ENCODE data around the gene LY9.
"Not testable (repeated sequence)": the region's sequence is repeated elsewhere in the genome, so short reads cannot be mapped to it uniquely, and the experiment has no call there.

Gene LY9

DNA sequence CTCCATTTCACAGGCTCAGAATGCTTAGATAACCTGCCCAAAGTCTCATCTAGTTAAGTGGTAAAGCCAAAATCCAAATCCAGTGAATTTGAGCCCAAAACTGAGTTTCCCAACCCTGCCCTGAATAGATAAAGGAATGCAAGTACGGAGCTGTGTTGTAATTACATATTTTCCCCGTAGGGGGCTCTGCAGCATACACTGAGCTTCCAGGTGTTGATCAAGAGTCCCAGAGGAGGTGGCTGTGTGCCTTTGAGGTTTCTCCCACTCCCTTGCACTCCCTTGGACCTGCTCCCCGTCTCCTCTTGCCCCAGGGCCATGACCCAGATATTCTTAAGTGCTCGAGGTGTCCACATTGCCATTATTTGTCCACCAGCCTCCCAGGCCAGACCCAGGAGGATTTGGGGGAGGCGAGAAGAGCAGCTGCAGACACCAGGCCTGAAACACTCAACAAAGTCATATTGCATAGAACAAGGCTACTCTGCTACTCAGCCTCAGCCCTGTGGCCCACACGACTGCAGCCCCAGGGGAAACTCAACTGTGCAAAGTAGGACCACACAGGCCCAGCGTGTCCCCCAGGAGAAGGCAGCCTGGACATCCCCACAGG lies 18.4 kb upstream of the LY9 start:
- Histone ChIP-seq H3K4me1 (ENCODE audit: control insufficient read depth, insufficient read depth, low read length) (no peaks in the 10 kb centered on the region), H3K9me3 (ENCODE audit: control insufficient read depth, insufficient read depth, low read length) (peaks cover 4% of the 10 kb centered on the region)

GRCh38 chr1:160778976-160779375 lies 17.0 kb upstream of the LY9 start:
- H3K9me3 ChIP-seq (ENCODE audit: control insufficient read depth, insufficient read depth, low read length): peaks cover 4% of the 10 kb centered on the region

More for the DNA sequence above, 18.4 kb upstream of the LY9 start:
- Histone ChIP-seq H3K4me3 (ENCODE audit: low read depth, low read length) (no peak overlapping the region), H3K36me3 (ENCODE audit: control insufficient read depth, insufficient read depth, low read length) (no peaks in the 10 kb centered on the region), H3K27me3 (ENCODE audit: control insufficient read depth, insufficient read depth, low read length) (no peaks in the 10 kb centered on the region), H3K9ac (ENCODE audit: low read depth, low read length) (no peak overlapping the region)

GRCh38 chr1:160779626-160780397 lies 16.2 kb upstream of the LY9 start:
- no peaks in the 10 kb centered on the region for H3K27me3 ChIP-seq (ENCODE audit: control insufficient read depth, insufficient read depth, low read length)
- no peaks in the 10 kb centered on the region for H3K4me1 ChIP-seq (ENCODE audit: control insufficient read depth, insufficient read depth, low read length)
- no peak overlapping the region for H3K4me3 ChIP-seq (ENCODE audit: low read depth, low read length)
- H3K36me3 ChIP-seq (ENCODE audit: control insufficient read depth, insufficient read depth, low read length): no peaks in the 10 kb centered on the region
- H3K9me3 ChIP-seq (ENCODE audit: control insufficient read depth, insufficient read depth, low read length): peaks cover 4% of the 10 kb centered on the region
- H3K9ac ChIP-seq (ENCODE audit: low read depth, low read length): no peak overlapping the region

More at GRCh38 chr1:160778976-160779375, 17.0 kb upstream of the LY9 start:
- no peaks in the 10 kb centered on the region for H3K4me1 ChIP-seq (ENCODE audit: control insufficient read depth, insufficient read depth, low read length)
- H3K4me3 ChIP-seq (ENCODE audit: low read depth, low read length): no peak overlapping the region
- no peak overlapping the region for H3K9ac ChIP-seq (ENCODE audit: low read depth, low read length)
- no peaks in the 10 kb centered on the region for H3K36me3 ChIP-seq (ENCODE audit: control insufficient read depth, insufficient read depth, low read length)
- H3K27me3 ChIP-seq (ENCODE audit: control insufficient read depth, insufficient read depth, low read length): no peaks in the 10 kb centered on the region

DNA sequence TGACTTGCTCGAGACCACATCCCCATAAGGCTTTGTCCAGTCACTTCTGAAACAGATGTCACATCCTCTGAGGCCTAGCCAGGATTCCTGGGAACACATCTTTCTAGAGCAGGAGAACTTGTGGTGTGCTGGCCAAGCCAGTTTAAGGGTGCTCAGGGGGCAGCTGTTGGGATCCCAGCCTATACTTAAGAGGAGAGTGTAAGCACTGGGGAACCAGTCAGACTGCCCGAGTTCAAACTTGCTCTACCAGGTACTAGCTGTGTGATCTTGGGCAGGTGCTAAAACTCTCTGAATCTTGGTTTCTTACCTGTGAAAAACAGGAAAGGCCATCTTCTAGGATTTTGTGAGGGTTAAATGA lies 15.6 kb upstream of the LY9 start:
- Histone ChIP-seq H3K4me3 (ENCODE audit: low read depth, low read length) (no peak overlapping the region), H3K36me3 (ENCODE audit: control insufficient read depth, insufficient read depth, low read length) (no peaks in the 10 kb centered on the region), H3K9ac (ENCODE audit: low read depth, low read length) (no peak overlapping the region), H3K27me3 (ENCODE audit: control insufficient read depth, insufficient read depth, low read length) (no peaks in the 10 kb centered on the region), H3K9me3 (ENCODE audit: control insufficient read depth, insufficient read depth, low read length) (peaks cover 4% of the 10 kb centered on the region), H3K4me1 (ENCODE audit: control insufficient read depth, insufficient read depth, low read length) (no peaks in the 10 kb centered on the region)

GRCh38 chr1:160781186-160781766 lies 14.7 kb upstream of the LY9 start:
- H3K27me3 ChIP-seq (ENCODE audit: control insufficient read depth, insufficient read depth, low read length): no peaks in the 10 kb centered on the region
- no peak overlapping the region for H3K4me3 ChIP-seq (ENCODE audit: low read depth, low read length)
- H3K9me3 ChIP-seq (ENCODE audit: control insufficient read depth, insufficient read depth, low read length): peaks cover 4% of the 10 kb centered on the region
- H3K4me1 ChIP-seq (ENCODE audit: control insufficient read depth, insufficient read depth, low read length): no peaks in the 10 kb centered on the region
- no peak overlapping the region for H3K9ac ChIP-seq (ENCODE audit: low read depth, low read length)
- no peaks in the 10 kb centered on the region for H3K36me3 ChIP-seq (ENCODE audit: control insufficient read depth, insufficient read depth, low read length)

DNA sequence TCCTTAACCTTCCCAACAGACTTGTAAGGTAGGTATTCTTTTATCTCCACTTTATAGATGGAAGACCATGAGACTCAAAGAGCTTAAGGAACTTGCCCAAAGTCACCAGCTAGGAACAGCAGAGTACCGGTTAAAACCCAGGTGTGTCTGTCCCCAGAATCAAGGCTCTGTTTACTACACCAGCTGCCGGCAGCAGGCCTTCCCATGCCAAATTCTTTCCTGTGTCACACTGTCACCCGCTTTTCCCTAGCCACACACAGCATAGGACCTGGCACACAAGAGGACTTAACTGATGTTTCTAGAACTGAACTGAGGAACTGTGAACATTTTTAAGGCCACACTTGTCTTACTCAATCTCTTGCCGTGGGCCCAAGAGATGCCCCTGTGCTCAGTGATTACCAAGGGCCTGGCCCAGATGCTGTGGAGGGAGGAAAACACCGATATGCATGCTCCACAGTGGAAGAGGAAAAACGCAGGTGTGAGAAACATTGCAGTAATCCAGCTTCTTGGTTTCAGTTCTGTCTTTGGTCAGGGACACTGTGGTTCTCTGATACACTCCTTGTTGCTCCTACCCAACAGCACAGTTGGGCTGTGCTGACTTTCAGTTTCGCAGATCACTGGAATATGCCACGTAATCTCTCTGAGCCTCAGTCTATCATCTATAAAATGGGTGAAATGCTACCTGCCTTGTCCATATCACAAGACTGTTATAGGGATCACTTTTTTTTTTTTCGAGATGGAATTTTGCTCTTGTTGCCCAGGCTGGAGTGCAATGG lies 13.9 kb upstream of the LY9 start:
- H3K27me3 ChIP-seq (ENCODE audit: control insufficient read depth, insufficient read depth, low read length): no peaks in the 10 kb centered on the region
- H3K4me3 ChIP-seq (ENCODE audit: low read depth, low read length): no peak overlapping the region
- H3K9ac ChIP-seq (ENCODE audit: low read depth, low read length): no peak overlapping the region
- H3K9me3 ChIP-seq (ENCODE audit: control insufficient read depth, insufficient read depth, low read length): peaks cover 4% of the 10 kb centered on the region
- H3K36me3 ChIP-seq (ENCODE audit: control insufficient read depth, insufficient read depth, low read length): no peaks in the 10 kb centered on the region
- no peaks in the 10 kb centered on the region for H3K4me1 ChIP-seq (ENCODE audit: control insufficient read depth, insufficient read depth, low read length)

GRCh38 chr1:160782988-160783765 lies 12.8 kb upstream of the LY9 start:
- H3K4me3 ChIP-seq (ENCODE audit: low read depth, low read length); H3K9me3 ChIP-seq (ENCODE audit: control insufficient read depth, insufficient read depth, low read length); H3K4me1 ChIP-seq (ENCODE audit: control insufficient read depth, insufficient read depth, low read length); H3K36me3 ChIP-seq (ENCODE audit: control insufficient read depth, insufficient read depth, low read length); H3K27me3 ChIP-seq (ENCODE audit: control insufficient read depth, insufficient read depth, low read length); H3K9ac ChIP-seq (ENCODE audit: low read depth, low read length): not testable (repeated sequence)

- no peak overlapping the region for H3K4me3 ChIP-seq (ENCODE audit: low read depth, low read length)
- H3K36me3 ChIP-seq (ENCODE audit: control insufficient read depth, insufficient read depth, low read length): no peaks in the 10 kb centered on the region
- no peaks in the 10 kb centered on the region for H3K4me1 ChIP-seq (ENCODE audit: control insufficient read depth, insufficient read depth, low read length)
- H3K9ac ChIP-seq (ENCODE audit: low read depth, low read length): no peak overlapping the region
- H3K9me3 ChIP-seq (ENCODE audit: control insufficient read depth, insufficient read depth, low read length): no peaks in the 10 kb centered on the region
- H3K27me3 ChIP-seq (ENCODE audit: control insufficient read depth, insufficient read depth, low read length): no peaks in the 10 kb centered on the region
Measured at GRCh38 chr1:160789051-160789701, 6.8 kb upstream of the LY9 start.

DNA sequence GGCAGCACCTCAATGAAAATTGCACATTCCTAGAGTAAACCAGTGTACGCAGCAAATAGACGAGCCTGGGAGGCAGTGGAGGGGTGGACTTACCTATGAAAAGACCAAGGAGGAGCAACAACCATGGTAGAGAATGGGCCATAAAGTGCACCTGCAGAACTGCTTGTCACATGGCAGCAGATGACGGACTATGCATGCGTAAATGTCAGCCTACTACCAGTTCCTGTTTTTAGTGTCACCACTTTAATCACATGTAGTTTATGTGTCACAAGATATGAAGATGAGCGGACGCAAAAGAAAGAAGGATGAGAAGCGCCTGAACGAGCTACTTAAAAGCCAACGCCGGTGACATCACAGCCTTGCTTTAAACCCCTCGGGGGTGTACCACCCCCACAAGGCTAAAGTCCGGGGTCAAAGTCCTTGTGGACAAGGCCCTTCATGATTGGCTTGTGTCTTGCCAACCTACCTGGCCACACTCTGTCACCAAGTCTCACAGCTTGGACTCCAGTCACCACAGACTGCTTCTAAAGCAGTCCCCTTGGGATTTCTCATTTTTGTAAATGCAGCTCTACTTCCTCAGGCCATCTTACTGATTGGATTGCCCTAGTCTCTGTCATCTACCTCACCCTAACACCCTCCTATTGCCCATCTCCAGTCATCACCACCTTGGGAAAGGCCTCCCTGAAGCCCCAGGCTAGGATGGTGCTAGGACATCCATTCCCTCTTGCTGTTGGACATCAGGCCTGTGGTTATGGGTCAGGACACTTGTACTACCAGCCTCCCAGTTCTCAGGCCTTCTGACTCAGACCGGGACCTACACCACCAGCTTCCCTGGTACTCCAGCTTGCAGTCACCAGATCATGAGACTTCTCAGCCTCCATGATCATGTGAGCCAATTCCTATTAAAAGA lies 6.0 kb upstream of the LY9 start:
- H3K4me1 ChIP-seq (ENCODE audit: control insufficient read depth, insufficient read depth, low read length): no peaks in the 10 kb centered on the region
- H3K4me3 ChIP-seq (ENCODE audit: low read depth, low read length): no peak overlapping the region
- H3K36me3 ChIP-seq (ENCODE audit: control insufficient read depth, insufficient read depth, low read length): no peaks in the 10 kb centered on the region
- H3K9ac ChIP-seq (ENCODE audit: low read depth, low read length): no peak overlapping the region
- H3K27me3 ChIP-seq (ENCODE audit: control insufficient read depth, insufficient read depth, low read length): no peaks in the 10 kb centered on the region
- no peaks in the 10 kb centered on the region for H3K9me3 ChIP-seq (ENCODE audit: control insufficient read depth, insufficient read depth, low read length)

- H3K9me3 ChIP-seq (ENCODE audit: control insufficient read depth, insufficient read depth, low read length): no peaks in the 10 kb centered on the region
- no peaks in the 10 kb centered on the region for H3K4me1 ChIP-seq (ENCODE audit: control insufficient read depth, insufficient read depth, low read length)
- no peaks in the 10 kb centered on the region for H3K27me3 ChIP-seq (ENCODE audit: control insufficient read depth, insufficient read depth, low read length)
- H3K9ac ChIP-seq (ENCODE audit: low read depth, low read length): no peak overlapping the region
- no peaks in the 10 kb centered on the region for H3K36me3 ChIP-seq (ENCODE audit: control insufficient read depth, insufficient read depth, low read length)
- H3K4me3 ChIP-seq (ENCODE audit: low read depth, low read length): no peak overlapping the region
Measured at GRCh38 chr1:160794376-160794775, 1.6 kb upstream of the LY9 start.

Data from iPS-15b (cell line).